Right lobe of liver (tissue), 6 donors: Measurements from ENCODE around the gene SLC9B1. TPM values are rescaled to one million over a fixed set of nuclear protein-coding genes. Genes with fewer than 3 reads are reported as not detected.
A peak's percentile ranks its signal among the peaks of the same experiment; 100 is the strongest.
"Not testable (repeated sequence)": the region's sequence is repeated elsewhere in the genome, so short reads cannot be mapped to it uniquely, and the experiment has no call there.

Source experiments
- ATAC-seq, 4 donors: fragments of 200-7000 bp; cut with Tn5 transposase; one replicate each; pipeline ENCODE4 v1.9.1; 2020; ENCODE audit warnings: mild to moderate bottlenecking in 4 of 4, moderate library complexity in 4 of 4
- DNase-seq, 3 donors: peaks; one replicate each; pipeline ENCODE4 v3.0.0-alpha.2; 2020
- H3K27ac ChIP-seq, 3 donors: fragments of 200-600 bp; one replicate each; pipeline ENCODE4 v1.8.0; 2022
- H3K27me3 ChIP-seq, 2 donors: fragments of 200-600 bp; one replicate each; pipeline ENCODE4 v1.8.0; 2022
- H3K36me3 ChIP-seq, 4 donors: fragments of 200-600 bp; sonication (generic) in 1 of 4; one replicate each; pipeline versions ENCODE4 v1.5.1 to v1.8.0; 2017 to 2022; ENCODE audit warnings: control low read depth in 1 of 4
- H3K4me1 ChIP-seq, 4 donors: fragments of 200-600 bp; sonication (generic) in 1 of 4; one replicate each; pipeline versions ENCODE4 v1.5.1 to v1.8.0; 2017 to 2022; ENCODE audit warnings: control low read depth in 1 of 4
- H3K4me3 ChIP-seq, 3 donors: fragments of 200-600 bp; one replicate each; pipeline ENCODE4 v1.8.0; 2022
- H3K9me3 ChIP-seq, 4 donors: fragments of 200-600 bp; sonication (generic) in 1 of 4; one replicate each; pipeline versions ENCODE4 v1.5.1 to v1.8.0; 2017 to 2022; ENCODE audit warnings: control low read depth in 1 of 4
- POLR2A ChIP-seq: fragments of 450-650 bp; IDR thresholded peaks from one replicate; pipeline ENCODE4 v1.6.1; 2017; ENCODE audit warnings: antibody characterized with exemption, mild to moderate bottlenecking
- WGBS: methylation state at CpG from one replicate; pipeline ENCODE4 v1.1.6; 2018; ENCODE audit warnings: low coverage, low lambda C conversion rate; ENCODE audit not compliant: insufficient coverage; ENCODE audit errors: missing lambda C conversion rate; 5-methylcytosine and 5-hydroxymethylcytosine counted together
- intact Hi-C, 2 donors: fragments of 100-400 bp; cut with DNase I; formaldehyde crosslinking; loops; one replicate each; pipeline versions ENCODE4 v1.11.2 to v1.14.1; 2022
- total RNA-seq, 6 experiments: library from RNA; depleted of rRNA in 2 of 6; stranded (reverse); fragments of >200 nt in 2 of 6; fragmentation: NEBNext Ultra II Directional in 3 of 6; extraction: Animal tissue kit (Norgen Biotek cat#: 25700) in 3 of 6; gene quantifications; one replicate each; pipeline versions ENCODE4 v1.1.0 to v1.2.4, GENCODE V29; 2016 to 2023
- TF ChIP-seq, protein P1 (sequence below), 4 donors: fragments of 200-600 bp in 3 of 4; fragments of 450-650 bp in 1 of 4; IDR thresholded peaks; one replicate each; pipeline versions ENCODE4 v1.5.1 to v1.8.0; 2016 to 2022; ENCODE audit warnings: antibody characterized with exemption in 4 of 4, mild to moderate bottlenecking in 2 of 4
- donor health status: DM: no; HTN: yes; CAD: no.
- donor health status: DM: no; HTN: no; CAD: no.
- donor health status: DM: no; HTN: no; CAD: no.
- donor health status: DM: no; HTN: yes; CAD: no.
- donor health status: DM: no; HTN: yes; CAD: no.

SLC9B1 gene
- total RNA-seq, 6 experiments from 2014 or later, result 0.24 to 0.56 (median 0.51) TPM; not detected in 2

GRCh38 chr4:103010804-103011203, 8.7 kb downstream of the SLC9B1 start:
- H3K9me3 ChIP-seq, result no peaks in the 10 kb centered on the region
- intact Hi-C loops, result no loop called here
- 55% methylated on average over 1 of the region's 1 CpG for WGBS
- no peaks in the 10 kb centered on the region for H3K36me3 ChIP-seq
- no peaks in the 10 kb centered on the region for H3K27me3 ChIP-seq
- ATAC-seq (no peak), DNase-seq (no peak)
- H3K27ac ChIP-seq, result no peak overlapping the region
- no peak overlapping the region for H3K4me3 ChIP-seq
- H3K4me1 ChIP-seq, result peaks cover 0 to 14% (median 3%) of the 10 kb centered on the region in 4 donors
- no peak for TF ChIP-seq POLR2A
- TF ChIP-seq, protein P1, sequence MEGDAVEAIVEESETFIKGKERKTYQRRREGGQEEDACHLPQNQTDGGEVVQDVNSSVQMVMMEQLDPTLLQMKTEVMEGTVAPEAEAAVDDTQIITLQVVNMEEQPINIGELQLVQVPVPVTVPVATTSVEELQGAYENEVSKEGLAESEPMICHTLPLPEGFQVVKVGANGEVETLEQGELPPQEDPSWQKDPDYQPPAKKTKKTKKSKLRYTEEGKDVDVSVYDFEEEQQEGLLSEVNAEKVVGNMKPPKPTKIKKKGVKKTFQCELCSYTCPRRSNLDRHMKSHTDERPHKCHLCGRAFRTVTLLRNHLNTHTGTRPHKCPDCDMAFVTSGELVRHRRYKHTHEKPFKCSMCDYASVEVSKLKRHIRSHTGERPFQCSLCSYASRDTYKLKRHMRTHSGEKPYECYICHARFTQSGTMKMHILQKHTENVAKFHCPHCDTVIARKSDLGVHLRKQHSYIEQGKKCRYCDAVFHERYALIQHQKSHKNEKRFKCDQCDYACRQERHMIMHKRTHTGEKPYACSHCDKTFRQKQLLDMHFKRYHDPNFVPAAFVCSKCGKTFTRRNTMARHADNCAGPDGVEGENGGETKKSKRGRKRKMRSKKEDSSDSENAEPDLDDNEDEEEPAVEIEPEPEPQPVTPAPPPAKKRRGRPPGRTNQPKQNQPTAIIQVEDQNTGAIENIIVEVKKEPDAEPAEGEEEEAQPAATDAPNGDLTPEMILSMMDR (IDR thresholded peaks at IDR 0.05), result no peak

- no peak for TF ChIP-seq POLR2A
- TF ChIP-seq, protein P1 (IDR thresholded peaks at IDR 0.05), result peak; percentile 72 to 77 (median 77)
- no peaks in the 10 kb centered on the region for H3K9me3 ChIP-seq
- ATAC-seq (peak; percentile 94 to 97 (median 96)), DNase-seq (no peak)
- H3K27ac ChIP-seq, result no peak overlapping the region
- no peaks in the 10 kb centered on the region for H3K36me3 ChIP-seq
- 49% methylated on average over 10 of the region's 15 CpGs for WGBS
- H3K4me3 ChIP-seq, result no peak overlapping the region
- H3K4me1 ChIP-seq, result peaks cover 0 to 14% (median 3%) of the 10 kb centered on the region in 4 donors
- no peaks in the 10 kb centered on the region for H3K27me3 ChIP-seq
- intact Hi-C loops, result loop anchor here in 1 of 2 donors (10.0 kb wide), 1 partner anchor 394 kb away; no protein-coding TSS in a partner anchor
These were observed 10.4 kb downstream of the SLC9B1 start for GRCh38 chr4:103008875-103009729.

- DNase-seq (no peak), ATAC-seq (no peak)
- intact Hi-C loops, result loop anchor here in 1 of 2 donors (10.0 kb wide), 1 partner anchor 388 kb away; no protein-coding TSS in a partner anchor
- Histone ChIP-seq H3K4me1 (no peaks in the 10 kb centered on the region), H3K36me3 (no peaks in the 10 kb centered on the region), H3K27ac (no peak overlapping the region), H3K27me3 (no peaks in the 10 kb centered on the region), H3K9me3 (no peaks in the 10 kb centered on the region), H3K4me3 (no peak overlapping the region)
- TF ChIP-seq, protein P1 (IDR thresholded peaks at IDR 0.05), result no peak
- no peak for TF ChIP-seq POLR2A
- 61% methylated on average over 2 of the region's 2 CpGs for WGBS
These were observed 17.0 kb downstream of the SLC9B1 start for GRCh38 chr4:103002551-103002950.

DNA sequence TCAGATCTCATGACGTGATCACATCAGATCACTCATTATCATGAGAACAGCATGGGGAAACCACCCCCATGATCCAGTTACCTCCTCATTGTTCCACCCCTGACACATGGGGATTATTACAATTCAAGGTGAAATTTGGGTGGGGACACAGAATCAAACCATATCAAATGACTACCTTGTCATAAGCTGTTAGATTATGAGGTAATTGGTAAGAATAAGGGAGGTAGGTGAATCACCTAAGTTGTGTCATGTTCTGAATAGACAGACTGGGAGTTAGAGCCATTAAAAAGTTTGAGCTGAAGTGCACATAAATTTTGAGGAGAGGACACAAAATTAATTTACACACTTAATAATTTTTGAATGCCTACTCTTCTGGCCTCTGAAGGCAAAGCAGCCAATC, 24.7 kb downstream of the SLC9B1 start:
- WGBS, result 80% methylated on average over 1 of the region's 1 CpG
- no peak for TF ChIP-seq POLR2A
- TF ChIP-seq, protein P1 (IDR thresholded peaks at IDR 0.05), result no peak
- Histone ChIP-seq H3K4me1 (no peaks in the 10 kb centered on the region), H3K9me3 (no peaks in the 10 kb centered on the region), H3K36me3 (no peaks in the 10 kb centered on the region), H3K27ac (no peak overlapping the region), H3K27me3 (no peaks in the 10 kb centered on the region), H3K4me3 (no peak overlapping the region)
- ATAC-seq (no peak), DNase-seq (no peak)
- intact Hi-C loops, result no loop called here

- H3K4me1 ChIP-seq, H3K9me3 ChIP-seq, DNase-seq, intact Hi-C loops, H3K36me3 ChIP-seq, ATAC-seq, H3K4me3 ChIP-seq, H3K27ac ChIP-seq, H3K27me3 ChIP-seq: not testable (repeated sequence)
These were observed 25.5 kb downstream of the SLC9B1 start for GRCh38 chr4:102993985-102994384.
